Body of pancreas (tissue), 4 donors: ENCODE data around the gene HLF.

Experiments
- CTCF ChIP-seq, 7 experiments: fragments of 450-650 bp in 4 of 7; fragments of 200-600 bp in 3 of 7; sonication (generic) in 3 of 7; IDR thresholded peaks; one replicate each; pipeline ENCODE4 v1.5.1; 2016 to 2019; ENCODE audit warnings: antibody characterized with exemption in 7 of 7
- POLR2A ChIP-seq, 3 donors: fragments of 450-650 bp; IDR thresholded peaks; one replicate each; pipeline ENCODE4 v1.6.1; 2016; ENCODE audit warnings: antibody characterized with exemption in 3 of 3, mild to moderate bottlenecking in 2 of 3

DNA sequence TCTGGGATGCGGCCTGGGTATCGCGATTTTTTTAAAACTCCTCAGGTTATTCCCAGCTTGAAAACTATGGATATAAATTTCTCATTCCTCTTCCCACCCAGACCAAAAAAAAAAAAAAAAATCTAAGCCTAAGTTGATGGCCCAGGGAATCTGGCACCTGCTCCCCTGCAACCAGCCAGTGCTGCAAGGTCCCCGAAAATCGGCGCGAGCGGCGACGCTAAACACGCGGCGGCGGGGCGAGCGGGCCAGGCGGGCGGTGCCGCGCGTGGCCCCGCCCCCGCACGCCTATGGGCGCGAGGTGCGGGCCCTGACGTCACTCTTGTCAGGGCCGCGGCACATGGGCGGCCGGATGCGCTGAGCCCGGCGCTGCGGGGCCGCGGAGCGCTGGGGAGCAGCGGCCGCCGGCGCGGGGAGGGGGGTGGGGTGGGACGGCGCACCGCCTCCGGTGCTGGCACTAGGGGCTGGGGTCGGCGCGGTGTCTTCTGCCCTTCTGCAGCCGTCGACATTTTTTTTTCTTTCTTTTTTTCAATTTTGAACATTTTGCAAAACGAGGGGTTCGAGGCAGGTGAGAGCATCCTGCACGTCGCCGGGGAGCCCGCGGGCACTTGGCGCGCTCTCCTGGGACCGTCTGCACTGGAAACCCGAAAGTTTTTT, at the start of gene HLF:
- TF ChIP-seq CTCF (IDR thresholded peaks at IDR 0.05) (peak in 1 of 7 experiments; percentile 6), POLR2A (IDR thresholded peaks at IDR 0.05) (peak in 1 of 3 donors; percentile 26)
